Neural crest cell (in vitro differentiated cells): ENCODE measurements around the gene DCAF6. TPM values are rescaled to one million over a fixed set of nuclear protein-coding genes. Genes with fewer than 3 reads are reported as not detected.

Experiments
- DNase-seq: peaks from one replicate; pipeline ENCODE4 v3.0.0; 2021; ENCODE audit warnings: low read depth, mixed read lengths, low spot score
- H3K27ac Mint-ChIP-seq: one replicate; pipeline ENCODE4 v1.8.0; 2021; ENCODE audit warnings: mild to moderate bottlenecking, mixed read lengths; ENCODE audit not compliant: unreplicated experiment
- H3K27me3 Mint-ChIP-seq: 2 replicates; pipeline ENCODE4 v1.8.0; 2021; ENCODE audit warnings: low read depth, mild to moderate bottlenecking, mixed read lengths
- H3K36me3 Mint-ChIP-seq: 2 replicates; pipeline ENCODE4 v1.8.0; 2021; ENCODE audit warnings: low read depth, mild to moderate bottlenecking, mixed read lengths
- H3K4me1 Mint-ChIP-seq: 2 replicates; pipeline ENCODE4 v1.8.0; 2021; ENCODE audit warnings: mixed read lengths
- H3K4me3 Mint-ChIP-seq: one replicate; pipeline ENCODE4 v1.8.0; 2021; ENCODE audit warnings: mild to moderate bottlenecking, mixed read lengths
- H3K9me3 Mint-ChIP-seq: 2 replicates; pipeline ENCODE4 v1.8.0; 2021; ENCODE audit warnings: mixed read lengths
- CTCF ChIP-seq: fragments of 200-600 bp; sonication (generic); conservative IDR thresholded peaks from 2 replicates; pipeline ENCODE4 v1.5.0; 2021; ENCODE audit warnings: antibody characterized with exemption, mild to moderate bottlenecking
- total RNA-seq: library from RNA; stranded (reverse); gene quantifications from 2 replicates; pipeline ENCODE4 v1.2.1, GENCODE V29; 2021

The DCAF6 gene
- total RNA-seq, 1 donor from 2014 or later, result 15.9 TPM

- Mint-ChIP-seq H3K9me3 (no peaks in the 10 kb centered on the region), H3K4me3 (no peak overlapping the region), H3K27me3 (no peaks in the 10 kb centered on the region), H3K36me3 (peaks cover 14% of the 10 kb centered on the region), H3K27ac (no peak overlapping the region), H3K4me1 (peaks cover 6% of the 10 kb centered on the region)
- TF ChIP-seq CTCF, result no peak
- no peak for DNase-seq
These were observed 20.9 kb upstream of the DCAF6 start for GRCh38 chr1:167915569-167915968.

GRCh38 chr1:167916766-167917511 lies 19.5 kb upstream of the DCAF6 start:
- no peak for TF ChIP-seq CTCF
- Mint-ChIP-seq H3K27me3 (no peaks in the 10 kb centered on the region), H3K4me1 (peaks cover 4% of the 10 kb centered on the region), H3K9me3 (no peaks in the 10 kb centered on the region), H3K4me3 (no peak overlapping the region), H3K27ac (no peak overlapping the region), H3K36me3 (peaks cover 12% of the 10 kb centered on the region)
- DNase-seq, result no peak

- no peak overlapping the region for H3K27ac Mint-ChIP-seq
- H3K9me3 Mint-ChIP-seq, result no peaks in the 10 kb centered on the region
- H3K4me3 Mint-ChIP-seq, result no peak overlapping the region
- H3K27me3 Mint-ChIP-seq, result no peaks in the 10 kb centered on the region
- H3K36me3 Mint-ChIP-seq, result peaks cover under 1% of the 10 kb centered on the region
- DNase-seq, result no peak
- TF ChIP-seq CTCF, result no peak
- H3K4me1 Mint-ChIP-seq, result peaks cover 3% of the 10 kb centered on the region
These were observed 14.5 kb upstream of the DCAF6 start for GRCh38 chr1:167922023-167922422.

GRCh38 chr1:167922611-167923074 lies 13.8 kb upstream of the DCAF6 start:
- Mint-ChIP-seq H3K4me3 (no peak overlapping the region), H3K9me3 (no peaks in the 10 kb centered on the region), H3K27me3 (no peaks in the 10 kb centered on the region), H3K27ac (no peak overlapping the region), H3K36me3 (no peaks in the 10 kb centered on the region), H3K4me1 (peaks cover 9% of the 10 kb centered on the region)
- no peak for TF ChIP-seq CTCF
- DNase-seq, result no peak

- DNase-seq, result no peak
- TF ChIP-seq CTCF, result no peak
- H3K9me3 Mint-ChIP-seq, result no peaks in the 10 kb centered on the region
- H3K4me1 Mint-ChIP-seq, result peaks cover 10% of the 10 kb centered on the region
- no peak overlapping the region for H3K27ac Mint-ChIP-seq
- no peaks in the 10 kb centered on the region for H3K27me3 Mint-ChIP-seq
- no peaks in the 10 kb centered on the region for H3K36me3 Mint-ChIP-seq
- no peak overlapping the region for H3K4me3 Mint-ChIP-seq
These were observed 13.0 kb upstream of the DCAF6 start for GRCh38 chr1:167923324-167924056.
